Esophagus squamous epithelium (tissue), 4 donors: ENCODE measurements around the gene CLDN1.

Experiments
- CTCF ChIP-seq, 6 experiments: fragments of 450-650 bp in 4 of 6; fragments of 200-600 bp in 2 of 6; sonication (generic) in 2 of 6; IDR thresholded peaks; one replicate each; pipeline ENCODE4 v1.5.1; 2016 to 2019; ENCODE audit warnings: antibody characterized with exemption in 6 of 6, mild to moderate bottlenecking in 4 of 6, moderate library complexity in 4 of 6
- POLR2A ChIP-seq, 4 donors: fragments of 450-650 bp; IDR thresholded peaks; one replicate each; pipeline ENCODE4 v1.6.1; 2017; ENCODE audit warnings: antibody characterized with exemption in 4 of 4, mild to moderate bottlenecking in 4 of 4, moderate library complexity in 3 of 4

GRCh38 chr3:190322604-190323245 is 479 bp upstream of the CLDN1 start:
- TF ChIP-seq CTCF (IDR thresholded peaks at IDR 0.05): no peak
- no peak for TF ChIP-seq POLR2A (IDR thresholded peaks at IDR 0.05)
